GM18867 (cell line): ENCODE results near the gene MYCBPAP.

Experiments
- ATAC-seq: cut with Tn5 transposase; IDR thresholded peaks from one replicate; pipeline ENCODE4 v1.9.1; 2021; ENCODE audit warnings: mild to moderate bottlenecking, moderate library complexity; ENCODE audit not compliant: unreplicated experiment

The MYCBPAP gene, protein sequence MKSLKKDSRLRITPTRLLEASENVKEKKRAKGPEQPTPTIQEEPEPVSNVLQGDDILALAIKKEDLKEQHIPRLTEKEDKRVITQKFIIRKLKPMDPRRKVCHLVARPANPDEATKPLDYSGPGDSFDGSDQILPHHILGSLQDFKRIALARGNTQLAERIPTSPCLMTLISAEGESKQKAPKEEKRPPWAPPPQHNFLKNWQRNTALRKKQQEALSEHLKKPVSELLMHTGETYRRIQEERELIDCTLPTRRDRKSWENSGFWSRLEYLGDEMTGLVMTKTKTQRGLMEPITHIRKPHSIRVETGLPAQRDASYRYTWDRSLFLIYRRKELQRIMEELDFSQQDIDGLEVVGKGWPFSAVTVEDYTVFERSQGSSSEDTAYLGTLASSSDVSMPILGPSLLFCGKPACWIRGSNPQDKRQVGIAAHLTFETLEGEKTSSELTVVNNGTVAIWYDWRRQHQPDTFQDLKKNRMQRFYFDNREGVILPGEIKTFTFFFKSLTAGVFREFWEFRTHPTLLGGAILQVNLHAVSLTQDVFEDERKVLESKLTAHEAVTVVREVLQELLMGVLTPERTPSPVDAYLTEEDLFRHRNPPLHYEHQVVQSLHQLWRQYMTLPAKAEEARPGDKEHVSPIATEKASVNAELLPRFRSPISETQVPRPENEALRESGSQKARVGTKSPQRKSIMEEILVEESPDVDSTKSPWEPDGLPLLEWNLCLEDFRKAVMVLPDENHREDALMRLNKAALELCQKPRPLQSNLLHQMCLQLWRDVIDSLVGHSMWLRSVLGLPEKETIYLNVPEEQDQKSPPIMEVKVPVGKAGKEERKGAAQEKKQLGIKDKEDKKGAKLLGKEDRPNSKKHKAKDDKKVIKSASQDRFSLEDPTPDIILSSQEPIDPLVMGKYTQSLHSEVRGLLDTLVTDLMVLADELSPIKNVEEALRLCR

DNA sequence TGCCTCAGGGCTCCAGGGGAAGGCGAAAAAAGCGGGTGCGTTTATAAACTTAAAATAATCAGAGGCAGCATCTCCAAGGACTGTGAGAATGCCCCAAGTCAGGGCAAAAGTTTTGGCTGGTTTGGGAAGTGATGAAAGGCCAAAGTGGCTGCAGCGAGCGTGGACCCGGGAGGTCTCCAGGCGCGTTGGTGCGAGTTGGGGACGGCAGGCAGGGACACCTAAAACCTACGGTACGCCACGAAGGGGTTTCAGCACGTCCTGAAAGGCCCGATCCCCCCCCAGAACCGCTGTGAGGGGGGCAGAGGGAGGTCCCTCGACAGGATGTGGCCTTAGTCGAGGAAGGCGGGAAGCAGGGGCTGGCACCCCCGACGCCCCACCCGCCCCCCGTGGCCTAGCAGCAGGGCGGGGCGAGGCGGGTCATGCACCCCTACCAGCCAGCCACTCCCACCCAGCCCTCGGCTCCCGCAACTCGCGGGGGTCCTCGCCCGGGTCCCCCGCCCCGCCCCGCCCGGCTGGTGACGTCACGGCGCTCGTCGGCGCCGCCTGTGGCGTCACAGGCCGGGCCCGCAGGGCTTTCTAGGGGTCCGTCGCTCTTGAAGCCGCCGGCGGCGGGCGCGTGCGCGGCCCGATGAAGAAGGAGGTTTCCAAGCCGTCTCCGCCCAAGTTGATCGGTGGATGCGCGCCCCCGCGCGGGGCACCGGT is at the start of gene MYCBPAP:
Gene MYCBPAP, plus strand, starts transcription at position 569 of the 702 bp plus-strand sequence. CDS start 236 bp downstream, outside the sequence.
- ATAC-seq, result peak; percentile 61

- no peak for ATAC-seq
Measured at GRCh38 chr17:50458701-50459676, 49.2 kb upstream of the MYCBPAP start.

GRCh38 chr17:50459756-50460155 is 48.5 kb upstream of the MYCBPAP start:
- ATAC-seq, result no peak

GRCh38 chr17:50460831-50461526 is 47.3 kb upstream of the MYCBPAP start:
- no peak for ATAC-seq

DNA sequence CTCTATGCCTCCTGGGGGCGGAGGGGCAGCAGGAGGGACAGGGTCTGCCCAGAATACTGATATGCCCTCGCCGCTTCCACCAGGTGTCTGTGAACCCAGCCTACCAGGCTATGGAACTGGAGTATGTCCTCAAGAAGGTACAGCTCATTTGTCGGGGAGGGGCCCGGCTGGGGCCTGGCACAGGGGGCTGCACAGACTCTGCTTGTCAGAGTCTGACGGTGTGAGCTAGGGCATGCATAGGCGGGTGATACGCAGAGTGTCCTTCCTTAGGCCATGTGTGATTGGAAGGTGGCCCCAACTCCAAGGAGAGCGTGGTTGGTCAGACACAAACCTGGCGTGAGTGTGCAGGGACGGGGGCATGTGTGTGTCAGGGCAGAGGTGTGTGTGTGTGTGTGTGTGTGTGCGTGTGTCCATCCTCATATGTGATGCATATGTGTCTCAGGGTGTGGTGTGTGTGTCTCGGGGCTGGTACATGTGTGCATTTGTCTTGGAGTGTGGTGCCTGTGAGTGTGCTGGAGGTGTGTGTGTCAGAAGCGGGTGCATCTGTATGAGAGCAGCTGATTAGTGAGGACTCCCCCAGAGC is 46.6 kb upstream of the MYCBPAP start:
- ATAC-seq, result no peak

GRCh38 chr17:50462446-50462845 is 45.8 kb upstream of the MYCBPAP start:
- no peak for ATAC-seq

DNA sequence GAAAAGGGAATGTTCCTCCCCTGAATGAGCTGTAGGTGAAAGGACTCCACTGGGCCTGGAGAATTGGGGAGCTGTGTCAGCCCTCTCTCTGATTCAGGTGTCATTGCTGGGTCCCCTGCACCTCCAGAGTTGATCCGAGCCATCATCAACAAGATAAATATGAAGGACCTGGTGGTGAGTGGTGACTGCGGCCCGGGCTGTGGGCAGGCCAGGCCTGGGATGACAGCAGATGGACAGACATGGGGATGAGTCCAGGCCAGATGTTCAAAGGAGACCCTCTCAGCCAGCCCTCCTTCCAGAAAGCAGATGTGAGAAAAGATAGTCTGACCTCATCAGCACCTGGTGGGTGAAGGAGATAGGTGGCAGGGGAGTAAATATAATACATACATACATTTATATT is 44.1 kb upstream of the MYCBPAP start:
- no peak for ATAC-seq

- ATAC-seq, result no peak
Measured at GRCh38 chr17:50464736-50465135, 43.5 kb upstream of the MYCBPAP start.

- no peak for ATAC-seq
Measured at GRCh38 chr17:50465171-50465570, 43.1 kb upstream of the MYCBPAP start.

DNA sequence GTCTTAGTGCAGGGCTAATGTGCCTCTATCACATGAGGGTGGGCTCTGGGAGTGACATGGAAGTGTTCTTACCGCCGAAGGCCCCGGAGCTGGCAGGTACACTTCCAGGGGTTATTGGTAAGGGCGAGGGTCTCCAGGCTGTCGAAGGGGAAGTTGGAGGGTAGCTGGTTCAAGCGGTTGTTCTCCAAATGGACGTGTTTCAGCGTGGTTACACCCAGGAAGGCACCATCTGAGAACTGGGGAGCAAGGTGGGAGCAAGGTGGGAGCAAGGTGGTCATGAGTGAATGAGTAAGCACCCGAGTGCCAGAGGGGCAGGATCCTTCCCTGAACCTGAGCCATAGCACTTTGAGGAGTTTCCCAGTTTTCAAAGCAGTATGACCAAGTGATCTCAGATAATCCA is 42.6 kb upstream of the MYCBPAP start:
- no peak for ATAC-seq

GRCh38 chr17:50466371-50467113 is 41.7 kb upstream of the MYCBPAP start:
- no peak for ATAC-seq

DNA sequence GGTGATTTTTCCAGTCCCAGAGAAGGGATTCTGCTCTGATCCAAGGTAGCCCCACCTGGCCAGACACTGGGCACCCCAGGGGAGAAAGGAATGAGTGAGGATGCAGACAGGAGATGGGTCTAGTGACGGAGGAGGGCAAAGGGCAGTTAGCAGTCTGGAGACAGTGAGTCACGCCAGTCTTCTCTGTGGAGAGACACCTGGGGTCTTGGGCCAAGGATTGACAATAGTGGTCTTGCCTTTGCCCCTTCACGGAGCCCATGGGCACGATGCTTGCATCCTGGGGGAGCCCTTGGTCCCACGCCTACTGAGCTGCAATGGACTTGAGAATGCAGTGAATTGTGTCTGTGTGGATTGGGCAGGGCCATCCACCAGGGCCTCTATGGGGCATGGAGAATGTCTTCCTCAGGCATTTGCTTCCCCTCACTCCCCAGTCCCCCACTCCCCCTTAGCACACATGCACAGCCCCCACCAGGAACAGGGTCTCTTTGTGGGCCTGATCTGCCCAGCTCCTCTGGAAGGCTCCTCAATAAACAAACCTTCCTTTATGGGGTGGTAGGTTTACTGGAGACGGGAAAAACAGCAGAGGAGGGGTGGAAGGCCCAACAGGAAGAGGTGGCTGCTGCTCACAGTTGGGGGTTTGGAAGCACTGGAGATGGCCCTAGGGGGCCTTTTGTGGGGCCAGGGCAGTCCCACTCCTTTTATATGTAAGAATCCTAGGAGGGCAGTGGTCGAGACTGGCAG is 41.0 kb upstream of the MYCBPAP start:
- ATAC-seq, result no peak

- ATAC-seq, result no peak
Measured at GRCh38 chr17:50467855-50468303, 40.4 kb upstream of the MYCBPAP start.

DNA sequence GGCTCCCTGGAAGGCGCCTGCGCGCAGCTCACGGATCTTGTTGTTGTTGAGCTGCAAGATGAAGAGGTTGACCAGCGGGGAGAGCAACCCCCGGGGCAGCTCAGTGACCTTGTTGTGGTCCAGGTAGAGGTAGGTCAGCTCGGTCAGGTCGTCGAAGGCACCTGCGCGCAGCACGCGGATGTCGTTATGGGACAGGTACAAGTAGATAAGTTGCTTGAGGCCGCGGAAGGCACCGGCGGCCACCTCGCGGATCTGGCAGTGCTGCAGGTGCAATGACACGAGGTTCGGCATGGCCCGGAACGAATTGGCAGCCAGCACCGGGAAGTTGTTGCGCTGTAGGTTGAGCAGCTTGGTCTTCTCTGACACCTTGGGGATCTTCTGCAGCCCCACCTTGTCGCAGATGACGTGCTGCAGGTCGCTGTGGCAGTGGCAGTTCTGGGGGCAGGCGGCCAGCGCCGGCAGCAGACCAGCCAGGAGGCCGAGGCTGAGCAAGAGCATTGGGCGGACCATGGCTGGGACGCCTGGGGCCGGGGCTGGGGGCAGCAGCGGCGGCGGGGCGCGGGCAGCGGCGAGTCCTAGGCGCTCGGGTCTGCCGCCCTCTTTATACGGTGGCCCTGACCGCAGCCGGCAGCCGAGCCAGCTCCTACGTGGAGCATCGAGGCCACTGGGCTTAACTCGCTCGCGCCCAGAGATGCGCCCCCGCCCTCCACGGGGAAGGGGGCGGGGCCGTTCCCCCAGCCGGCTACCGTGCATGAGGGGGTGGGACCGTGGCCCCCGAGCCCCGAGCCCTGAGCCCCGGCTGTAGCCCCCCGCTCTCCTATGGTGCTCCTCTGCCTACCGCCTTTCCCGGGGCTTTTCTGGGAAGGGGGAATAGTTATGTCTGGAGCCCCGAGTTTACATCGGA is 39.7 kb upstream of the MYCBPAP start, which contains the start of gene CHAD:
Gene CHAD, minus strand, starts transcription at position 577 of the 904 bp plus-strand sequence. Its CDS starts 67 bp downstream, at position 510.
- no peak for ATAC-seq

DNA sequence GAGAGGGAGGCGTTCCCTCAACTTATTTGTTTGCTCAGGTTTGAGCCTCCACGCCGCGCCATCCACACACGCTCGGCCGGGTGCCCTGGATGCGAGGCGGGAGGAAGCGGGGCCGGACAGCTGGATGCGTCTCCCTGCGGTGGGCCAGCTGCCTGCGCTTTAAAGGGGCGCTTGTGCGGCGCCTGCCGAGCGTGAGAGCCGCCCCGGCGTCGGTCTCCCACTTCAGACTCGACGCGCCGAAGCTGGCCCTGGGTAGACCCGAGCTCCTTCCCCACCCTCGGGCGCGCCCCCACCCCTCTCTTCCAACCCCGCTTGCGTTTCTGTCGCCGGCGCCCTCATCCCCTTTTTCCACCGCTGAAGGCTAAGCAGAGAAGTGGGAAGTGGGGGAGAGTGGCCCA is 39.0 kb upstream of the MYCBPAP start:
- no peak for ATAC-seq

GRCh38 chr17:50469671-50470305 is 38.5 kb upstream of the MYCBPAP start:
- no peak for ATAC-seq
